Caco-2 (cell line): ENCODE measurements around the gene FRAS1. TPM values are rescaled to one million over a fixed set of nuclear protein-coding genes. Genes with fewer than 3 reads are reported as not detected.
"Not testable (repeated sequence)": the region's sequence is repeated elsewhere in the genome, so short reads cannot be mapped to it uniquely, and the experiment has no call there.

Experiments used
- Bru-seq: library from RNA; stranded (reverse); fragments of 400-500 nt; gene quantifications from one replicate; lab custom pipeline; 2021; lab: Mats Ljungman, UMichigan
- BruChase-seq, 2 experiments: library from RNA; stranded (reverse); fragments of 400-500 nt; gene quantifications; one replicate each; lab custom pipeline; 2021; lab: Mats Ljungman, UMichigan
- BruUV-seq: library from RNA; stranded (reverse); fragments of 400-500 nt; replicated peaks from 2 replicates; lab custom pipeline; 2021; lab: Mats Ljungman, UMichigan
- CTCF ChIA-PET: fragments of 300-600 bp; sonication (Branson Sonifier 250); formaldehyde crosslinking; loops from one replicate; lab custom pipeline; 2022; ENCODE audit warnings: antibody characterized with exemption; lab: Charles Lee
- POLR2A ChIA-PET: fragments of 300-600 bp; sonication (Branson Sonifier 250); formaldehyde crosslinking; loops from one replicate; lab custom pipeline; 2022; ENCODE audit warnings: antibody characterized with exemption; lab: Charles Lee
- DNase-seq, 2 experiments: peaks; one replicate each; pipeline versions ENCODE4 v3.0.0 to v3.0.0-alpha.2; 2020 to 2022
- H3K27me3 ChIP-seq: replicated peaks from 2 replicates; pipeline ENCODE4 v1.6.0; 2011; ENCODE audit warnings: low read length; ENCODE audit not compliant: control insufficient read depth, insufficient read depth
- H3K36me3 ChIP-seq: 2 replicates; pipeline ENCODE4 v1.5.1; 2011; ENCODE audit warnings: low read length; ENCODE audit not compliant: control insufficient read depth, insufficient read depth
- H3K4me1 ChIP-seq: fragments of 250-450 bp; sonication (Bioruptor Pico); 2 replicates; pipeline ENCODE4 v1.5.1; 2020; ENCODE audit warnings: mild to moderate bottlenecking
- H3K4me3 ChIP-seq: 2 replicates; pipeline ENCODE4 v1.5.1; 2011; ENCODE audit warnings: low read depth, mild to moderate bottlenecking, control low read depth, low read length
- H3K9me3 ChIP-seq: fragments of 250-450 bp; sonication (Bioruptor Pico); 2 replicates; pipeline ENCODE4 v1.5.1; 2020; ENCODE audit warnings: mild to moderate bottlenecking, moderate library complexity
- H3K27ac Mint-ChIP-seq: one replicate; pipeline ENCODE4 v1.8.0; 2022; ENCODE audit warnings: mixed read lengths; ENCODE audit not compliant: unreplicated experiment
- H3K27me3 Mint-ChIP-seq: one replicate; pipeline ENCODE4 v1.8.0; 2022; ENCODE audit warnings: mixed read lengths; ENCODE audit not compliant: insufficient read depth, unreplicated experiment
- H3K36me3 Mint-ChIP-seq: one replicate; pipeline ENCODE4 v1.8.0; 2022; ENCODE audit warnings: mild to moderate bottlenecking, mixed read lengths; ENCODE audit not compliant: insufficient read depth, unreplicated experiment
- H3K4me1 Mint-ChIP-seq: one replicate; pipeline ENCODE4 v1.8.0; 2022; ENCODE audit warnings: low read depth, mixed read lengths; ENCODE audit not compliant: unreplicated experiment
- H3K4me3 Mint-ChIP-seq: one replicate; pipeline ENCODE4 v1.8.0; 2022; ENCODE audit warnings: mild to moderate bottlenecking, moderate library complexity, mixed read lengths; ENCODE audit not compliant: unreplicated experiment
- H3K9me3 Mint-ChIP-seq: one replicate; pipeline ENCODE4 v1.8.0; 2022; ENCODE audit warnings: mixed read lengths; ENCODE audit not compliant: unreplicated experiment
- intact Hi-C: fragments of 100-400 bp; cut with micrococcal nuclease; formaldehyde crosslinking; loops from one replicate; pipeline ENCODE4 v1.10.0; 2022; ENCODE audit not compliant: unreplicated experiment
- long read RNA-seq: library from polyadenylated mRNA; stranded (forward); transcript quantifications from one replicate; pipeline ENCODE4 v2.0.0, GENCODE V29; 2022
- total RNA-seq: library from RNA; stranded (reverse); gene quantifications from 2 replicates; pipeline ENCODE4 v1.2.3, GENCODE V29; 2022
- TF ChIP-seq, protein P1 (sequence below), 2 experiments: fragments of 200-600 bp in 1 of 2; IDR thresholded peaks; 1 replicate in 1 of 2; 2 replicates in 1 of 2; pipeline versions ENCODE4 v1.5.1 to v1.8.0; 2011 to 2022; ENCODE audit warnings: antibody characterized with exemption in 1 of 2, control low read depth in 1 of 2, inconsistent platforms in 1 of 2, low read depth in 1 of 2, low read length in 1 of 2, mild to moderate bottlenecking in 1 of 2, moderate library complexity in 1 of 2; ENCODE audit not compliant: insufficient read depth in 1 of 2, severe bottlenecking in 1 of 2, unreplicated experiment in 1 of 2

Gene FRAS1, protein sequence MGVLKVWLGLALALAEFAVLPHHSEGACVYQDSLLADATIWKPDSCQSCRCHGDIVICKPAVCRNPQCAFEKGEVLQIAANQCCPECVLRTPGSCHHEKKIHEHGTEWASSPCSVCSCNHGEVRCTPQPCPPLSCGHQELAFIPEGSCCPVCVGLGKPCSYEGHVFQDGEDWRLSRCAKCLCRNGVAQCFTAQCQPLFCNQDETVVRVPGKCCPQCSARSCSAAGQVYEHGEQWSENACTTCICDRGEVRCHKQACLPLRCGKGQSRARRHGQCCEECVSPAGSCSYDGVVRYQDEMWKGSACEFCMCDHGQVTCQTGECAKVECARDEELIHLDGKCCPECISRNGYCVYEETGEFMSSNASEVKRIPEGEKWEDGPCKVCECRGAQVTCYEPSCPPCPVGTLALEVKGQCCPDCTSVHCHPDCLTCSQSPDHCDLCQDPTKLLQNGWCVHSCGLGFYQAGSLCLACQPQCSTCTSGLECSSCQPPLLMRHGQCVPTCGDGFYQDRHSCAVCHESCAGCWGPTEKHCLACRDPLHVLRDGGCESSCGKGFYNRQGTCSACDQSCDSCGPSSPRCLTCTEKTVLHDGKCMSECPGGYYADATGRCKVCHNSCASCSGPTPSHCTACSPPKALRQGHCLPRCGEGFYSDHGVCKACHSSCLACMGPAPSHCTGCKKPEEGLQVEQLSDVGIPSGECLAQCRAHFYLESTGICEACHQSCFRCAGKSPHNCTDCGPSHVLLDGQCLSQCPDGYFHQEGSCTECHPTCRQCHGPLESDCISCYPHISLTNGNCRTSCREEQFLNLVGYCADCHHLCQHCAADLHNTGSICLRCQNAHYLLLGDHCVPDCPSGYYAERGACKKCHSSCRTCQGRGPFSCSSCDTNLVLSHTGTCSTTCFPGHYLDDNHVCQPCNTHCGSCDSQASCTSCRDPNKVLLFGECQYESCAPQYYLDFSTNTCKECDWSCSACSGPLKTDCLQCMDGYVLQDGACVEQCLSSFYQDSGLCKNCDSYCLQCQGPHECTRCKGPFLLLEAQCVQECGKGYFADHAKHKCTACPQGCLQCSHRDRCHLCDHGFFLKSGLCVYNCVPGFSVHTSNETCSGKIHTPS (N-terminal part only)
- total RNA-seq (35.7 and 40.8 TPM in 2 replicates), Bru-seq, nascent RNA (percentile 76 among the genes with signal in this experiment), BruChase-seq, experiment 1, labeled RNA remaining after a 2-hour chase (percentile 71 among the genes with signal in this experiment), BruChase-seq, experiment 2, labeled RNA remaining after a 6-hour chase (percentile 66 among the genes with signal in this experiment)
- long read RNA-seq, partial matches to known transcripts = 2 of 9 reads
- long read RNA-seq, other reads (novel, unspliced or antisense) = 7 of 9 reads

DNA sequence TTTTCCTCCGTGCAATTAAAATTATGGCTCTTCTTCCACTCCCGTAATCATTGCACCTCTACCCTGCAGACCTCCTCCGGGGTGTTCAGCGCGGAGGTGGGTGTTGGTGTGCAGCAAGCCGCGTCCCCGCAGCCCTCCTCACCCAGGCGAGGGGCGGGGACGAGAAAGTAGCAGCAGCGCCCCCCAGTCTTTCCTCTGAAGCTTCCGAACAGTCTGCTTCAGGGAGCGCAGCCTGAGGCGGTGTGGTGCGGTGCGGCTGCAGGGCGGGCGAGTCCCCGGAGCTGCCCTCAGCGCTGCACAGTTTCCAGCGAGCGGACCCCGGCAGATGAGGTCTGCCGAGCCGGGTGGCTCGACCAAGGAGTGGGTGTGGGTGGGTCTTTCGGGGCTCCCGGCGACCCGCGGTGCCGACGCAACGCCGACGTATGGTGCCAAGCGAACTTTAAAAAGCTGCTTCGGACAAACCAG is at the start of gene FRAS1:
FRAS1 (plus strand) TSS at position 189 of the 465 bp plus-strand sequence. CDS start 687 bp downstream, outside the sequence.
- no peaks in the 10 kb centered on the region; the same call in 1 of the 2 replicates for H3K4me1 ChIP-seq
- intact Hi-C loops = loop anchor here (5.0 kb wide), 5 partner anchors 120 to 510 kb away; no protein-coding TSS in a partner anchor
- BruUV-seq = no TSS peak
- POLR2A ChIA-PET = interaction anchor here (0.6 to 0.7 kb wide), 2 partner anchors 41 to 453 kb away, joined by 5 to 9 read pairs; no protein-coding TSS in a partner anchor
- TF ChIP-seq, protein P1, sequence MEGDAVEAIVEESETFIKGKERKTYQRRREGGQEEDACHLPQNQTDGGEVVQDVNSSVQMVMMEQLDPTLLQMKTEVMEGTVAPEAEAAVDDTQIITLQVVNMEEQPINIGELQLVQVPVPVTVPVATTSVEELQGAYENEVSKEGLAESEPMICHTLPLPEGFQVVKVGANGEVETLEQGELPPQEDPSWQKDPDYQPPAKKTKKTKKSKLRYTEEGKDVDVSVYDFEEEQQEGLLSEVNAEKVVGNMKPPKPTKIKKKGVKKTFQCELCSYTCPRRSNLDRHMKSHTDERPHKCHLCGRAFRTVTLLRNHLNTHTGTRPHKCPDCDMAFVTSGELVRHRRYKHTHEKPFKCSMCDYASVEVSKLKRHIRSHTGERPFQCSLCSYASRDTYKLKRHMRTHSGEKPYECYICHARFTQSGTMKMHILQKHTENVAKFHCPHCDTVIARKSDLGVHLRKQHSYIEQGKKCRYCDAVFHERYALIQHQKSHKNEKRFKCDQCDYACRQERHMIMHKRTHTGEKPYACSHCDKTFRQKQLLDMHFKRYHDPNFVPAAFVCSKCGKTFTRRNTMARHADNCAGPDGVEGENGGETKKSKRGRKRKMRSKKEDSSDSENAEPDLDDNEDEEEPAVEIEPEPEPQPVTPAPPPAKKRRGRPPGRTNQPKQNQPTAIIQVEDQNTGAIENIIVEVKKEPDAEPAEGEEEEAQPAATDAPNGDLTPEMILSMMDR (IDR thresholded peaks at IDR 0.05; ENCODE audit: insufficient read depth in 1 of 2, low read depth in 1 of 2, low read length in 1 of 2, severe bottlenecking in 1 of 2, unreplicated experiment in 1 of 2) = peak in 1 of 2 experiments; percentile 9
- H3K27me3 Mint-ChIP-seq = no peaks in the 10 kb centered on the region
- peaks cover 6% of the 10 kb centered on the region for H3K4me1 Mint-ChIP-seq
- H3K36me3 Mint-ChIP-seq = peaks cover 14% of the 10 kb centered on the region
- CTCF ChIA-PET = interaction anchor here (0.6 to 2.4 kb wide), 5 partner anchors 44 to 952 kb away, joined by 3 to 11 read pairs (median 3); no protein-coding TSS in a partner anchor
- H3K36me3 ChIP-seq = no peaks in the 10 kb centered on the region
- DNase-seq = peak; percentile 49 to 59
- H3K9me3 ChIP-seq = no peaks in the 10 kb centered on the region
- H3K27ac Mint-ChIP-seq = peak within 1 kb of the TSS; percentile 87
- peak within 1 kb of the TSS; percentile 70 for H3K4me3 ChIP-seq
- peak within 1 kb of the TSS; percentile 88 for H3K4me3 Mint-ChIP-seq
- no peaks in the 10 kb centered on the region for H3K9me3 Mint-ChIP-seq
- no peaks in the 10 kb centered on the region for H3K27me3 ChIP-seq

DNA sequence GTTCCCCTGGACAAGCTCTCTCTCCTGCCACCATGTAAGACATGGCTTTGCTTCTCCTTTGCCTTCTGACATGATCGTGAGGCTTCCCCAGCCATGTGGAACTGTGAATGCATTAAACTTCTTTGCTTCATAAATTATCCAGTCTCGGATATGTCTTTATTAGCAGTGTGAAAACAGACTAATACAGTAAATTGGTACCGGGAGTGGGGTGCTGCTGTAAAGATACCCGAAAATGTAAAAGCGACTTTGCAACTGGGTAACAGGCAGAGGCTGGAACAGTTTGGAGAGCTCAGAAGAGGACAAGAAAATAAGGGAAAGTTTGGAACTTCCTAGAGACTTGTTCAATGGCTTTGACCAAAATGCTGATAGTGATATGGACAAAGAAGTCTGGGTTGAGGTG is 46.1 kb upstream of the FRAS1 start:
- H3K27me3 ChIP-seq, DNase-seq, H3K36me3 ChIP-seq, POLR2A ChIA-PET, H3K27ac Mint-ChIP-seq, H3K4me3 Mint-ChIP-seq, H3K4me1 ChIP-seq, H3K27me3 Mint-ChIP-seq, BruUV-seq, H3K36me3 Mint-ChIP-seq, H3K4me3 ChIP-seq, intact Hi-C loops, CTCF ChIA-PET: not testable (repeated sequence)
- H3K9me3 ChIP-seq = peaks cover 11% of the 10 kb centered on the region
- Mint-ChIP-seq H3K4me1 (peaks cover 14% of the 10 kb centered on the region), H3K9me3 (peaks cover 23% of the 10 kb centered on the region)
